Measurements from ENCODE around the gene TOP3B.
A peak's percentile ranks its signal among the peaks of the same experiment; 100 is the strongest.

The TOP3B gene

DNA sequence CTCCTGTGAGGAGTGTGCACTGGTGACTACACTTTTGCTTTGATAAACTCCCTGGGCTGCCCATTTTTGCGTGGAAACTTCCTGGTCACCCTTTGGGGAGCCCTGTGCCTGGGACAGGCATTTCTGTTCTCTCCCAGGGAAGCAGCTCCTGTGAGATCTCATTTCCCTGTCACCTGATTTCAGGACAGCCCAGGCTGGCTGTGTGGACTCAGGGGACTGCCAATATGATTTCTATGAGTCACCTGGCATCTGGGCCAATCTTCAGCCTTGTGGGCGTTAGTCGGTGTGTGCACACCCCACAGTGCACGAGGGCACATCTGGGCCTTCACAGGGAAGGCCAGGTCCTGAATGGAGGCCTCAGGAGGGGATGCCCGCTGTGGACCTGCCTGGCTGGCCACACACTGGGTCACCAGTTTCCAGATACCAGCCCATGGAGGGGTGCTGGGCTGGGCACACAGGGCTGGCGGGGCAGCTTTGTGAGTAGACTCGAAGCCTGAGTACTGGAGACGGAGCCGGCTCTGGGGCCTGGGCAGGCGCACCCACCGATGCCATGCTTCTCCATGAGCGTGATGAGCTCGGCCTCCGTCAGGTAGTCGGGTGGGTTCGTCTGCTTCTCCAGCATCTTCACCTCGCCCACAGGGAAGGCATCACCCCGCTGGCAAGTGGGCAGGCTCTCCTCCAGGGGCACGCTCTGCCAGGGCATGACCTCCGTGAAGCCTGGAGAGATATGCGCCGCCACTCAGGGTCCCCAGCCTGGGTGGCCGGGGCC, 20.5 kb downstream of the TOP3B start:
- DNase-seq: no peak

- no peak for DNase-seq
These were observed 21.3 kb downstream of the TOP3B start for GRCh38 chr22:21961127-21961867.

DNA sequence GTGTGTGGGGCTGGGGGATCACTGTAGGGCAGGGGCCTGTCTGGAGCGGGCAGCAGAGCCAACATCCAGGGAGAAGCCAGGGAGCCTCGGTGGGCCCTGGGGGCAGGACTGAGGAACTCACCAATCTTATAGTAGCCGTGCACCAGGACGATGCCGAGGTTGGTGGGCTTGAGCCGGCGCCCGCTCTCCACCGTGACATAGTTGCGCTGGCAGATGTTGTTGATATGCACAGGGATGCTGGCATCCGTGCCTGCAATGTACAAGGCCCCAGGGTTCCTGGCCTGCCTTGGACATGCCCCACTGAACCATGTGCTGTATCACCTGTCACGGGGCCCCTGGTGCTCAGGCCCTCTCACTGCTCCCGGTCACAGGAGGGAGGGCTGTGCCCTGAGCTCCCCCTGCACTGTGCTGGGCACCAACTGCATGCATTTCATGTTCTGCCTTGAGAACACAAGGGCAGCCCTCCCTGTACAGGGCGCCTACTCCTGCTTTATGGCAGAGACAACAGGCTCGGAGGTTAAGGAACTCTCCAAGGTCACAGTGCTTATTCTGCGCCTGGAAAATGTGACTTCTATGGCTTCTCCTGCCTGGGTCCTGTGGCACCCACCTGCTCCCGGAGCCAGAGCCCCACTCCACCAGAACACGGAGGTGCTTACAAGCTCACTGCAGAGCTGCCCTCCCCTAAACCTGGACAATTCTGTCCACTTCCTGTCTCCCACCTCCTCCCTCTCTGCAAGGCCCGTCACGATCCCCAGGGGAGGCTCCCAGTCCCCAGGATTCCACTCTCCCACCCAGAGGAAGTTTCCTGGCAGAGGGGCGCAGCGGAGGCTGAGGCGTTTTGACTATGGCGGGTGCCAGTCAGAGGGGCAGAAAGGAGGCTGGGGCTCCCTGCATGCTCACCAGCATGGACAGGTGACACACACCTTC, 22.1 kb downstream of the TOP3B start:
- no peak for DNase-seq

GRCh38 chr22:21959274-21960074, 23.1 kb downstream of the TOP3B start:
- DNase-seq: no peak

DNA sequence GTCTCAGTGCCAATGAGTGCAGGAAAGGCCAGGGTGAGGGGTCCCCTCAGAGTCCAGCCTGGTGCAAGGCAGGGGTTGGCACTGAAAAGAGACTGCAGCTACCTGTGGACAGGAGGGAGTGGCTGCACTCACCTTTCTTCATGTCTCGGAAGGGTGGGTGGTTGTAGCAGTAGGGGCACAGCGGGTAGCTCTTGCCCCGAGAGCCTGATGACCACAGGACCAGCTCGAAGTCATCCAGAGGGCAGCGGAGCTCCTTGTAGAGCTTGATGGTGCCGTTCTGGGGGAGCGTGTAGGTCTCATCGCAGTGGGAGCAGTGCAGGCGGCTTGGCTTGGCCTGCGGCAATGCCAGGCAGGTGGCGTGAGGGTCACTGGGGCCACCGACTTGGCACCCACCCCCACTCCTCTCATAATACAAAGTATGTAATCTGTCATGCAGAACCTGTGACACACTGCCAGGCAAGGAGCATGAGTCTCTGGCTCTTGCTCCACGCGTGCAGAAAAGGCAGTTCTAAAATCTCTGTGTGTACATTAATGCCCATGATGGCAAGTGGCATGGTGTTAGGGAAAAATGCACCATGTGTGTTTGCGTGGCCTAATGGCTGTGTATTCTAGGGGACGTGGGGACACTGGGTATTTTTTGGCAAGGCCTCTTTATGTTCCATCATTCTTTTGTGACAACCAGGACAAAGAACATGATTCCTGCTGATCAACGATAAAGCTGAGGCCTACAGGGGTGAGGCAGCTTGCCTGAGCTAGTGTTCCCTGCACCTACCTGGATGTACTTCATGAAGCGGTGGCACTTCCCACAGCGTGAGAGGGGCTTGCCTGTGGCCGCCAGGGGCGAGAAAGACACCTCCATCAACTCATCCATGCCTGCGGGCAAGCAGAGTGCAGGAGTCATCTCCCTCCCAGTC, 24.0 kb downstream of the TOP3B start:
- DNase-seq: no peak

DNA sequence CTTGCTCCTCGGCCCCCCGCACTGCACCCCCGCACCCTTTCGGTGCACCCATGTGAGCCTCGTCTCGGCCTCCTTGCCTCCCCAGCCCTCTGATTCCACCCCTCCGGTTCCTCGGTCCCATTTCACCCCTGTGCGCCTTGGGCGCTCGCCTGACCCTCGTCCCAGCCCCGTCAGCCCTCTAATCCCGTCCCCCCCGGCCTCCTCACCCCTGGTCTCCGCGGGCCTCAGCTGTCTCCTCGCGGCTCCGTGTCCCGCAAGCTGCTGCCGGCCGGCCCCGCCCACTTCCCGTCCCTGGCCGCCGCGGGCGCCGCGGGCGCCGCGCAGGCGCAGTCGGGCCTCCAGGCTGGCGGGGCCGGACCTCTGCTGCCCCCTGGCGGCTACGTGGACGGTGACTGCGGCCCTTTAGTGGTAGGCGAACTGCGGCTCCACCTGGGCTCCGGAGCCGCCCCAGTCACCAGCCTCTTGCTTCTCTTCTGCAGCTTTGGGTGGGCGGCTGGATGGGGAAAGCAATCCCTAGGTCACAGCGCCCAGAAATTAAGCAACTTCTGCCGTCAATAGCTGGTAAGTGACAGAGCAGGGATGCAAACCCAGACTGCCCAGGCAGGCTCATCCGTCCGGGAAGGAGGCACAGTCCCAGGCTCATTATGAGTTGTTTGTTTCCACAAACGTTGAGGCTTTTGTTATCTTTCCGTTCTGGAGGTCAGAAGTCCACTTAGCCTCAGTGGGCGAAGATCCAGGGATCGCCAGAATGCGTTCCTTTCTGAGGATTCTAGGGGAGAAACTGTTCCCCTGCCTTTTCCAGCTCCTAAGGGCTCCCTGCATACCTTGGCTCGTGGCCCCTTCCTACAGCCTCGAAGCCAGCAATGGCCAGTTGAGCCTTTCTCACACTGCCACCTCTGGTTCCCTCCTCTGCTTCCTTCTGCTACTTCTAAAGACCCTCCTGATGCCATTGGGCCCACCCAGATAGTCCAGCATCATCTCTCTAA, 29.7 kb downstream of the TOP3B start, which contains the start of gene PPM1F:
Gene PPM1F, minus strand, starts transcription at position 263 of the 986 bp plus-strand sequence. CDS start 6,800 bp downstream, outside the sequence.
- DNase-seq: peak; percentile 41

GRCh38 chr22:21951931-21952465, 30.6 kb downstream of the TOP3B start:
- no peak for DNase-seq

DNA sequence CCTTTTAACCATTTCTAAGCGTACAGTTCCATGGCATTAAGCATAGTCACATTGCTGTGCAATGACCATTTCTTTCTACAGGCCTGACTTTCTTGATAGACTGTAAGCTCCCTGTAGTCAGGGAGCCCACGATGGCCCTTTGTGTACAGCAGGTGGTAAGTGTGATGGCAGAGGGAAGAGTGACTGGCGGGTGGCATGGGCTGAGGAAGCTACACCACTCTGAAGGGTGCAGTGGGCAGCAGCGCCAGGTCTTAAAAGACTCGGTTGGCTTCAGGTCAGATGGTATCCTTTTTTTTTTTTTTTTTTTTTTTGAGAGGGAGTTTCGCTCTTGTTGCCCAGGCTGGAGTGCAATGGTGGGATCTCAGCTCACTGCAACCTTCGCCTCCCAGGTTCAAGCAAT, 31.5 kb downstream of the TOP3B start:
- no peak for DNase-seq

DNA sequence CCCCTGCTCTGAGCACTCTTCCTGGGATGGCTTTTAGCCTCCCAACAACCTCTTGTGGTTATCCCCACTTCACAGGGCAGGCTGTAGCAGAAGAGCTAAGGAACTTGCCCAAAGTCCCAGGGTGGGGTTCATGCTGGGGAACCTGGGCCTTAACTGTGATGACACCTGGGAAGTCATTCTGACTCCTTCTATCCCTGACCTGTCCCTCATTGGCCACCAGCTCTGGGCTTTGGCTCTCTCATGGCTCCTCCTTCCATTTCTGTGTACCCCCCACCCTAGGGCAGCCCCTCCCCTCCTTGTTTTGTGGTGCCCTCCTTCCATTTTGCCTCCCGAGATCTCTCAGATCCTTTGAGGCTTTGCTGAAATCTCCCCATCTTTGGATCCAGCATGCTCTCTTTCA, 32.6 kb downstream of the TOP3B start:
- DNase-seq: no peak

DNA sequence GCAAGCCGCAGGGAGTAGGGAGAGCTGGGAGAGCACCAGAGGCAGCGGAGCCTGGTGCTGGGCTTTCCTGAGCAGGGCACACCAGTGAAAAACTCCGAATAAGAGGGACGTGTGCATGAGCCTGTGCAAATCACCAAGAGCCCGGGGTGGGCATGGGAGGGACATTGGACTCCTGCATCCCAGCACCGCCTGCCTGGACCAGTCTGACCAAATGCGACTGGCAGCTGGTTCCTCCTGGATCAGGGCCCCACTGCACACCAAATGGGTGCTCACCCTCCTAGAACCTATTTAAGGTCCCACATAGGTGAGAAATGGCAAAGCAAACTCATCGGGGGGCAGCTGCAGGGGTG, 33.0 kb downstream of the TOP3B start:
- DNase-seq: no peak

GRCh38 chr22:21948824-21949568, 33.6 kb downstream of the TOP3B start:
- DNase-seq: no peak

DNA sequence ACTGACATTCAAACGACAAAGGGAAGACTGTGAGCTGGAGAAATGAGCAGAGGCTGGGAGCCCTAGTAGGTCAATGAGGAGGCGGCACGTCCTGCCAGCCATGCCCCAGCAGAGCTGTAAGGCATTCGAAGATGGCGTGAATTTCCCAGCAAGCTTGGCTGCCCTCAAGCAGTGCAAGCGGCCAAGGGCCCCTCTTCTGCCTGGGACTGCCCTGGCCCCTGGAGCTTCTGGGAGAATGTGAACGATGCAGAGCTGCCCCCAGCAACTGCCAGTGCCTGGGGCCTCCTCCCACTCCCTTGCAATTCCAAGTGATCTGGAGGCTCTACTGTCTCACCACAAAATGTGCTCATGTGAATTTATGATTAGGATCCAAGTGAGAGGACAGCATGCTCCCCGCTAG, 34.2 kb downstream of the TOP3B start:
- no peak for DNase-seq

DNA sequence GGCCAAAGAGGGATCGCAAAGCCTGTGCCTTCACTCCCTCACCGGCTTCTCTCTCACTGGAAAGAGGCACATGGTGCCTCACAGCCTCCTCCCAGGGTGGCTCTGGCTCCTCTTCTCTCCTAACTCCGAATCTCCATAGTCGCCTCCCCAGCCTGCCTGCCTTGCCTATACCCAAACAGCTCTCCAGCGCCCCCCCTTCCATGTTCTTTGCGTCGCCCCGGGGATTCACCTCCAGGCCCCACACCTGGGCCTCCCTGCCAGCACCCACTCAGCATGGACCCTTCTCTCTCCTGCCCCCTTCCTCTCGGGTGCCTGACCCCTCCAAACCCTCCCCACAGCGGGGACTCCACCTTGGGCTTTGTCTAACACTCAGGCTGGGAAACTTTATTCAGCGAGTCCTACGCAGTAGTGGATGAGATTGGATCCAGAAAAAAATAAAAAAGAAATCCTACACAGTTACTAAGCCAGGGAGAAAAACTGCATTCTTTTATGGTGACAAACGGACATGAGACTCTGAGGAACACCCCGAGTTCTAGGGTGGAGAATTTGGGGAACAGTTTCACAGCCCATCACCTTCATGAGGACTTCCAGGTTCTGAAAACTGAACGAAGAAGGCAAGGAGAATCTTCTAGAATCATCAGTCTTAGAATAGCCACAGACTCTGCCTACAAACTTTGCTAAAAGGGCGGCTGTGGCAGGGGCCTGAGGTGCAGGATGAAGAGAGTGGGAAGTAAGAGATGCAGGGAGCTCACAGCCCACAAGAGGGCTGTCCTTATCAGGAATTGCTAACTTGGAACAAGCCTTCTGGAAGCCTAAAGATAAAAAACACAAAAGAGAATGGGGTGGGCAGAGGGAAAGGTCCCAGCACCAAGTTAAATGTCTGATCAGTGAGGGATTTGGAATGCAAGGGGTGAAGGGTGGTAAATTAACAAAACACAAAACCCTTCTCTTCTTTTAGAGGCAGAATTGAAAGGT, 35.3 kb downstream of the TOP3B start:
- no peak for DNase-seq

DNA sequence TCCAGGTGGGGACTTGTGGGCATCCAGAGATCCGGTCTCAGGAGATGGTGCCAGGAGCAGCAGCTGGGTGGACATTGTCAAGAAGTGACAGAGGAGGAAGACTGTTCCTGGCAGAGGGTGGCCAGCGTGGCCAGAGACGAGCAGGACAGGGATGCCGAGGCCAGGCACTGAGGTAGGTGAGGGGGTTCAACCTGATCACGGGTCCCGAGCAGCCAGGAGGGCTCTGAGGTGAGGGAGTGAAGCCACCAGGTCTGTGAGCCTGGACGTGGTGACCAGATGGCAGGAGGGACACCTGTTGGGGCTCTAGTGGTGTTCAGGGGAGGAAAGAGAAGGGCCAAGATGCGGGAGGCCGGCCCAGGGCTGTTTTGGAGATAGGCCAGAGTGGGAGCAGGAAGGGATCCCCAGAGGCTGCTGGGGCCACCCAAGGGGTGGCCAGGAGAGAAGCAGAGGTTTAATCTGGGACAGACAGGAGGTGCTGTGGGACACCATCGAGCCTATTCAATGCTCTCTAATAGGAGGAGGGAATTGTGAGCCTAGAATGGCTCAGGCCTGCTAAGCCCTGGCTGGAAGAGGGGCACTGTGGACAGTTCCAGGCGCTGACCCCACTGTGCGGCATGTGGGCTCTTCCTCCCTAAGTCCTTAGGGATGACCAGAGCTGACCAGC, 36.2 kb downstream of the TOP3B start:
- no peak for DNase-seq

DNA sequence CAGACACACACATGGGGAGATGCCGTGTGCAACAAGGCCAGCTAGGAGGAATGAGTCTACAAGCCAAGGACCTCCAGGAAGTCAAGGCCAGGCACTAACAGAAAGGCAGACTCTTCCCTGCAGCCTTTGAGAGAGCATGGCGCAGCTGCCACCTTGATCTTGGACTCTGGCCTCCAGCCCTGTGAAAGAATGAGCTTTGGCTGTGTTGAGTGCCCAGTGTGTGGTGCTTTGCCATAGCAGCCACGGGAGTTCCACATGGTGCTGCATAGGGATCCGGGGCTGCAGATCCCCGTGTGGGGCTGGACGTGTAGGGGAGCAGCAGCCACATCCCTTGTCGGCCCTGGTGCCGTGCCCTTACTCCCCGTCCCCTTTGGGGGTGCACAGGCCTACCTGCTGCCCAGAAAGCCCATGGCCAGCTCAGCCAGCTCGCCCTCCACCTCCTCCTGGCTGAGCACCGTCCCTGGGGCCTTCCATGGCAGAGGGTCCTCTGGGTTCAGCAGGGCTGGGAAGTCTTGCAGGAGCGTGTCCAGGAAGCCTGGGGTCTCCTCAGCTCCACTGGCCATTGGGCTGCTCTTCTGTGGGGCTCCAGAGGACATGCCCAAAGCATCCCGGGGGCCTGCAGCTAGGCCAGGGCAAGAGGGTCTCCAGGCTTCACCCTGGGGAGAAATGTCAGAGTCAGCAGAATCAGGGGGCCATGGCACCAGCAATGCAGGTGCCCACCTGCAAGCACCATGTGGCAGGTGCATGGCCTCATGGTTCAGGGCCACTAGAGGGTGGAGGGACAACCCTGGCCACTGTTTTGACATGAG, 36.9 kb downstream of the TOP3B start:
- no peak for DNase-seq

DNA sequence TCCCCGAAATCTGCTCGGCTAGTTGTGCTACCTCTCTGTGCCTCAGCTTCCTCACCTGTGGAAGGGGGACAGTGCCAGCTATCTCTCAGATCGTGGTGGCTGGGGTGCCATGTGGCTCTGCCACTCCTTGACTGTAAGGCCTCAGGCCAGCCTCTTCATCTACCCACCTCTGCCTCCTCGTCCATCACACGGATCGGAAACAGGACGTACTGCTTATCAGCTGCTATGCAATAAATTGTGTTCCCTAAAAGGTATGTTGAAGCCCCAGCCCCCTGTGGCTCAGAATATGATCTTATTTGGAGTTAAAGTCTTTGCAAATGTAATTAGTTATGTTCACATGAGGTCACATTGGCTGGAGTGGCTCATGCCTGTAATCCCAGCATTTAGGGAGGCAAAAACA, 37.7 kb downstream of the TOP3B start:
- no peak for DNase-seq
